Smooth muscle cell (in vitro differentiated cells): Measurements from ENCODE around the gene RIC1. TPM values are rescaled to one million over a fixed set of nuclear protein-coding genes. Genes with fewer than 3 reads are reported as not detected.

Experiments
- DNase-seq: peaks from one replicate; lab custom pipeline; 2025; ENCODE audit not compliant: unreplicated experiment; lab: John Stamatoyannopoulos, UW
- H2AFZ ChIP-seq: fragments of 200-600 bp; sonication (generic); 2 replicates; pipeline ENCODE4 v1.6.0; 2016; ENCODE audit warnings: antibody characterized with exemption, low read depth, mild to moderate bottlenecking
- H3F3A ChIP-seq: fragments of 200-600 bp; sonication (generic); 2 replicates; pipeline ENCODE4 v1.6.0; 2017; ENCODE audit warnings: antibody characterized with exemption, low read depth
- H3K27ac ChIP-seq: fragments of 200-600 bp; sonication (generic); 2 replicates; pipeline ENCODE4 v1.5.1; 2016; ENCODE audit warnings: low read depth, mild to moderate bottlenecking
- H3K27me3 ChIP-seq: fragments of 200-600 bp; sonication (generic); 2 replicates; pipeline ENCODE4 v1.6.1; 2016; ENCODE audit warnings: low read depth, mild to moderate bottlenecking
- H3K36me3 ChIP-seq: fragments of 200-600 bp; sonication (generic); 2 replicates; pipeline ENCODE4 v1.5.1; 2016; ENCODE audit warnings: low read depth
- H3K4me1 ChIP-seq: fragments of 200-600 bp; sonication (generic); 2 replicates; pipeline ENCODE4 v1.5.1; 2016; ENCODE audit warnings: low read depth
- H3K4me2 ChIP-seq: fragments of 200-600 bp; sonication (generic); 2 replicates; pipeline ENCODE4 v1.6.0; 2016; ENCODE audit warnings: mild to moderate bottlenecking
- H3K4me3 ChIP-seq: fragments of 200-600 bp; sonication (generic); 2 replicates; pipeline ENCODE4 v1.5.1; 2016; ENCODE audit warnings: mild to moderate bottlenecking
- H3K79me2 ChIP-seq: fragments of 200-600 bp; sonication (generic); 2 replicates; pipeline ENCODE4 v1.6.0; 2016; ENCODE audit warnings: low read depth, mild to moderate bottlenecking
- H3K9ac ChIP-seq: fragments of 200-600 bp; sonication (generic); 2 replicates; pipeline ENCODE4 v1.6.0; 2016; ENCODE audit warnings: low read depth
- H3K9me3 ChIP-seq: fragments of 200-600 bp; sonication (generic); replicated peaks from 2 replicates; pipeline ENCODE4 v1.5.1; 2016; ENCODE audit warnings: low read depth
- H4K20me1 ChIP-seq: fragments of 200-600 bp; sonication (generic); 2 replicates; pipeline ENCODE4 v1.6.0; 2016; ENCODE audit warnings: low read depth
- CTCF ChIP-seq: fragments of 200-600 bp; sonication (generic); IDR thresholded peaks from 2 replicates; pipeline ENCODE4 v1.5.1; 2017; ENCODE audit warnings: borderline replicate concordance, mild to moderate bottlenecking, antibody characterized with exemption; ENCODE audit not compliant: insufficient read depth, poor library complexity, severe bottlenecking
- WGBS: methylation state at CpG from one replicate; pipeline ENCODE4 v1.1.7; 2016; ENCODE audit warnings: low lambda C conversion rate; 5-methylcytosine and 5-hydroxymethylcytosine counted together
- polyA plus RNA-seq: library from polyadenylated mRNA; unstranded; fragments of >200 nt; fragmentation: Nextera tagmentation; extraction: Ambion mirVana; gene quantifications from 2 replicates; pipeline ENCODE4 v1.2.1, GENCODE V29; 2016
- total RNA-seq: library from RNA; depleted of rRNA; stranded (reverse); fragments of >200 nt; gene quantifications from 2 replicates; pipeline ENCODE4 v1.2.3, GENCODE V29; 2014

RIC1 gene
- total and polyA plus RNA-seq, 2 experiments from 2014 or later: 9.9 to 52.4 TPM

GRCh38 chr9:5690278-5690677 lies 61.4 kb downstream of the RIC1 start:
- no peak overlapping the region for H3K4me3 ChIP-seq
- WGBS: 92% methylated on average over 1 of the region's 1 CpG
- H3K4me1 ChIP-seq: no peaks in the 10 kb centered on the region
- no peak overlapping the region for H3K27ac ChIP-seq
- H3F3A ChIP-seq: no peaks in the 10 kb centered on the region
- H3K36me3 ChIP-seq: no peaks in the 10 kb centered on the region
- peaks cover 51% of the 10 kb centered on the region for H4K20me1 ChIP-seq
- no peaks in the 10 kb centered on the region for H3K9me3 ChIP-seq
- H3K79me2 ChIP-seq: peaks cover 53% of the 10 kb centered on the region
- no peak overlapping the region for H3K9ac ChIP-seq
- DNase-seq: no peak
- TF ChIP-seq CTCF: no peak
- no peak overlapping the region for H2AFZ ChIP-seq
- no peaks in the 10 kb centered on the region for H3K27me3 ChIP-seq
- H3K4me2 ChIP-seq: no peak overlapping the region

DNA sequence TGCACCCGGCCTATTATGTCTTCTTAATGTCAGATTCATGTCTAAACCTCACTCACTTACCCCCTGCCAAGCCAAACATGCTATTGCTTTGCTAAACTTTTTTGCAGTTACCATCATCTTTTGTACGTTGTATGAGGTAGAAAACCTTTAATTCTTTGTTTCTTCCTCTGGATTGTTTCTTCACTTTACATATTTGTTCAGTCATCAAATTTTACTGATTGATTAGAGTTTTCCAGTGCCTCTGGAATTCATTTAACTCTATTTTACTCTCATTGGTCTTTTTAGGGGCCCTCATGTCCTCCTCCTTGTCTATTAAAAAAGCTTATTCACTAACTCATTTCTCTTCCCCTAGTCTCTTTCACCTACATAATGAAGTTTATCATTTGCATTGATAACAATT lies 67.0 kb downstream of the RIC1 start:
- peaks cover 51% of the 10 kb centered on the region for H4K20me1 ChIP-seq
- H3K79me2 ChIP-seq: peaks cover 35% of the 10 kb centered on the region
- H3F3A ChIP-seq: no peaks in the 10 kb centered on the region
- no peak for TF ChIP-seq CTCF
- no peaks in the 10 kb centered on the region for H3K27me3 ChIP-seq
- H3K4me1 ChIP-seq: no peaks in the 10 kb centered on the region
- no peak overlapping the region for H3K4me2 ChIP-seq
- H3K9me3 ChIP-seq: no peaks in the 10 kb centered on the region
- no peak overlapping the region for H3K4me3 ChIP-seq
- H3K9ac ChIP-seq: no peak overlapping the region
- H2AFZ ChIP-seq: no peak overlapping the region
- DNase-seq: no peak
- WGBS: 95% methylated on average over 2 of the region's 2 CpGs
- H3K36me3 ChIP-seq: no peaks in the 10 kb centered on the region
- no peak overlapping the region for H3K27ac ChIP-seq

DNA sequence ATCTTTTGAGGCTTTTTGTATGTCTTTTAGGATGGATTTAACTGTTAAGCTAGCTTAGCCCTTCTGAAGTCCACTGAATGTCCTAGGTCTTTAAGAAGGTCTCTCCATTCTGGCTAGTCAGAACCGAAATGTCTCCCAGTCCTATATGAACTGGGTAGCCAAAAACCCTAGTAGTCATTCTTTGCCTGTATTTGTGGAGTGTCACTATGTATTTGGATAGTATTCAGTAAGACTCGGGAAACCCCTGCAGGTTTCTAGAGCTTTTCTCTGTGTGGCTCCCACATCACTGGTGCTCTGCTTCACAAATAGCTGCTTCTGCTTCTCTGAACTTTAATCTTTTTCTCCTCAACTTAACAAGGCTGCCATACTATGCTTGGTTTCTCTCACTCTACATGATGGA lies 68.0 kb downstream of the RIC1 start:
- no peaks in the 10 kb centered on the region for H3K9me3 ChIP-seq
- peaks cover 28% of the 10 kb centered on the region for H3K79me2 ChIP-seq
- no peak overlapping the region for H3K27ac ChIP-seq
- 98% methylated on average over 2 of the region's 2 CpGs for WGBS
- no peak overlapping the region for H3K9ac ChIP-seq
- H3K27me3 ChIP-seq: no peaks in the 10 kb centered on the region
- no peak overlapping the region for H3K4me2 ChIP-seq
- H3K36me3 ChIP-seq: no peaks in the 10 kb centered on the region
- no peaks in the 10 kb centered on the region for H3K4me1 ChIP-seq
- no peak for DNase-seq
- H4K20me1 ChIP-seq: peaks cover 51% of the 10 kb centered on the region
- no peaks in the 10 kb centered on the region for H3F3A ChIP-seq
- H2AFZ ChIP-seq: no peak overlapping the region
- TF ChIP-seq CTCF: no peak
- H3K4me3 ChIP-seq: no peak overlapping the region

DNA sequence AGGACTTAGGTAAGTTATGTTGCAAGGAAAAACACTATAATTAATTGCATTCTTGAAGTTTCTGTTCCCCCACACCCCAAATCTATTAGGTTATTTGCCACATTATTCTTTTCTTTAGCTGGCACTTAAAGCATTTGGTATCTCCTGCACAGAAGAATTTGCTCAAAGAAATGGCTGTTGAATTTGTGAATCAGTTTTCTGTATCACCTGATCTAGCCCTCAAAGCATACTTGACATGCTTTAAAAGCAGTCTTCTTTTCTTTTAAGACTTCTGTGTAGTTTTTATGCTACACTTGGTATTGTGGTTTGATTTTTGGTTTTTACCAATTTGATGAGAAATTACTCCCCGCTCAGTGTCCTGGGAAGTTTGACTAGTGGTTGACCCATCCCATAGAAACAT lies 69.1 kb downstream of the RIC1 start:
- H3F3A ChIP-seq: no peaks in the 10 kb centered on the region
- no peaks in the 10 kb centered on the region for H3K4me1 ChIP-seq
- no peaks in the 10 kb centered on the region for H3K36me3 ChIP-seq
- H2AFZ ChIP-seq: no peak overlapping the region
- DNase-seq: no peak
- no peak overlapping the region for H3K27ac ChIP-seq
- no peaks in the 10 kb centered on the region for H3K27me3 ChIP-seq
- H3K9ac ChIP-seq: no peak overlapping the region
- H3K4me2 ChIP-seq: no peak overlapping the region
- WGBS: 96% methylated on average over 1 of the region's 1 CpG
- peaks cover 28% of the 10 kb centered on the region for H3K79me2 ChIP-seq
- no peak for TF ChIP-seq CTCF
- no peaks in the 10 kb centered on the region for H3K9me3 ChIP-seq
- H3K4me3 ChIP-seq: no peak overlapping the region
- H4K20me1 ChIP-seq: peaks cover 51% of the 10 kb centered on the region
